H9 (cell line): Measurements from ENCODE around the gene BMERB1. TPM values are rescaled to one million over a fixed set of nuclear protein-coding genes. Genes with fewer than 3 reads are reported as not detected.

Experiments used
- DNase-seq: peaks from one replicate; pipeline ENCODE4 v3.0.0-alpha.2; 2017
- H2AFZ ChIP-seq: one replicate; pipeline ENCODE4 v1.6.1; 2013; ENCODE audit warnings: mild to moderate bottlenecking, low read length, control low read depth, moderate library complexity
- H2AK5ac ChIP-seq: 2 replicates; pipeline ENCODE4 v1.6.1; 2013; ENCODE audit warnings: low read length, control low read depth, mixed read lengths; ENCODE audit not compliant: insufficient read length
- H2BK120ac ChIP-seq: one replicate; pipeline ENCODE4 v1.6.1; 2013; ENCODE audit warnings: low read depth, mild to moderate bottlenecking, low read length, control low read depth, inconsistent platforms; ENCODE audit not compliant: poor library complexity, severe bottlenecking
- H2BK12ac ChIP-seq: 2 replicates; pipeline ENCODE4 v1.6.1; 2013; ENCODE audit warnings: low read length, control low read depth, mixed read lengths, low read depth; ENCODE audit not compliant: insufficient read length
- H2BK15ac ChIP-seq: 2 replicates; pipeline ENCODE4 v1.6.1; 2013; ENCODE audit warnings: low read depth, low read length, control low read depth
- H2BK20ac ChIP-seq: one replicate; pipeline ENCODE4 v1.6.1; 2013; ENCODE audit warnings: low read depth, mild to moderate bottlenecking, low read length, control low read depth, inconsistent platforms; ENCODE audit not compliant: poor library complexity, severe bottlenecking
- H2BK5ac ChIP-seq: 2 replicates; pipeline ENCODE4 v1.6.1; 2013; ENCODE audit warnings: low read length, control low read depth, mixed read lengths; ENCODE audit not compliant: insufficient read length
- H3K14ac ChIP-seq: 2 replicates; pipeline ENCODE4 v1.6.1; 2013; ENCODE audit warnings: low read length, control low read depth; ENCODE audit not compliant: insufficient read depth
- H3K18ac ChIP-seq: 2 replicates; pipeline ENCODE4 v1.6.1; 2013; ENCODE audit warnings: low read depth, mild to moderate bottlenecking, mixed read lengths, low read length, control low read depth; ENCODE audit not compliant: insufficient read length
- H3K23ac ChIP-seq: 2 replicates; pipeline ENCODE4 v1.6.1; 2013; ENCODE audit warnings: low read length, control low read depth, mixed read lengths, low read depth; ENCODE audit not compliant: insufficient read length
- H3K23me2 ChIP-seq: 2 replicates; pipeline ENCODE4 v1.6.1; 2013; ENCODE audit warnings: low read depth, mild to moderate bottlenecking, mixed read lengths, low read length, control low read depth; ENCODE audit not compliant: insufficient read length, poor library complexity, severe bottlenecking
- H3K27ac ChIP-seq: 2 replicates; pipeline ENCODE4 v1.5.1; 2013; ENCODE audit warnings: low read length, control low read depth, mixed read lengths, low read depth; ENCODE audit not compliant: insufficient read length
- H3K27me3 ChIP-seq: 2 replicates; pipeline ENCODE4 v1.6.1; 2013; ENCODE audit warnings: low read length, control low read depth, inconsistent platforms; ENCODE audit not compliant: insufficient read depth
- H3K4ac ChIP-seq: 2 replicates; pipeline ENCODE4 v1.6.1; 2013; ENCODE audit warnings: low read depth, mild to moderate bottlenecking, control low read depth, inconsistent platforms, low read length, moderate library complexity
- H3K4me1 ChIP-seq: 2 replicates; pipeline ENCODE4 v1.6.1; 2013; ENCODE audit warnings: low read length, control low read depth, inconsistent platforms; ENCODE audit not compliant: insufficient read depth
- H3K4me2 ChIP-seq: 2 replicates; pipeline ENCODE4 v1.6.1; 2013; ENCODE audit warnings: low read length, control low read depth, mixed read lengths; ENCODE audit not compliant: insufficient read length, insufficient read depth
- H3K56ac ChIP-seq: 2 replicates; pipeline ENCODE4 v1.6.1; 2013; ENCODE audit warnings: low read depth, mild to moderate bottlenecking, mixed read lengths, low read length, control low read depth; ENCODE audit not compliant: insufficient read length
- H3K79me1 ChIP-seq: 2 replicates; pipeline ENCODE4 v1.6.1; 2013; ENCODE audit warnings: low read depth, mild to moderate bottlenecking, moderate library complexity, low read length, control low read depth, inconsistent platforms; ENCODE audit not compliant: insufficient read depth, poor library complexity, severe bottlenecking
- H3K79me2 ChIP-seq: 2 replicates; pipeline ENCODE4 v1.6.1; 2013; ENCODE audit warnings: low read length, control low read depth, inconsistent platforms; ENCODE audit not compliant: insufficient read depth
- H3K9ac ChIP-seq: 2 replicates; pipeline ENCODE4 v1.6.1; 2013; ENCODE audit warnings: low read length, control low read depth, mixed read lengths; ENCODE audit not compliant: insufficient read length; ENCODE audit errors: extremely low read depth
- H3K9me3 ChIP-seq: one replicate; pipeline ENCODE4 v1.6.1; 2013; ENCODE audit warnings: low read depth, low read length, inconsistent platforms; ENCODE audit not compliant: control insufficient read depth
- H3T11ph ChIP-seq: one replicate; pipeline ENCODE4 v1.6.1; 2013; ENCODE audit warnings: mild to moderate bottlenecking, low read length, control low read depth, inconsistent platforms
- H4K20me1 ChIP-seq: one replicate; pipeline ENCODE4 v1.6.1; 2013; ENCODE audit not compliant: control insufficient read depth, insufficient read length, insufficient read depth
- H4K5ac ChIP-seq: 2 replicates; pipeline ENCODE4 v1.6.1; 2013; ENCODE audit warnings: low read depth, mild to moderate bottlenecking, mixed read lengths, low read length, control low read depth; ENCODE audit not compliant: insufficient read length
- H4K8ac ChIP-seq: replicated peaks from 2 replicates; pipeline ENCODE4 v1.6.1; 2013; ENCODE audit warnings: low read length, control low read depth, mixed read lengths, low read depth; ENCODE audit not compliant: insufficient read length
- H4K91ac ChIP-seq: 2 replicates; pipeline ENCODE4 v1.6.1; 2013; ENCODE audit warnings: low read depth, mild to moderate bottlenecking, moderate library complexity, mixed read lengths, low read length, control low read depth; ENCODE audit not compliant: insufficient read length
- H3K27ac Mint-ChIP-seq, 3 experiments: 2 replicates in 2 of 3; 3 replicates in 1 of 3; pipeline ENCODE4 v1.8.0; 2020 to 2021; ENCODE audit warnings: mixed read lengths in 3 of 3, mild to moderate bottlenecking in 1 of 3, moderate library complexity in 1 of 3
- H3K27me3 Mint-ChIP-seq: 2 replicates; pipeline ENCODE4 v1.8.0; 2021; ENCODE audit warnings: low read depth, mild to moderate bottlenecking, moderate library complexity, mixed read lengths
- H3K36me3 Mint-ChIP-seq, 3 experiments: 2 replicates in 2 of 3; 3 replicates in 1 of 3; pipeline ENCODE4 v1.8.0; 2020 to 2021; ENCODE audit warnings: low read depth in 3 of 3, mixed read lengths in 3 of 3; ENCODE audit not compliant: insufficient read depth in 1 of 3
- H3K4me1 Mint-ChIP-seq, 2 experiments: 2 replicates each; pipeline ENCODE4 v1.8.0; 2020; ENCODE audit warnings: mixed read lengths in 2 of 2
- H3K4me3 Mint-ChIP-seq, 2 experiments: 2 replicates in 1 of 2; 3 replicates in 1 of 2; pipeline ENCODE4 v1.8.0; 2020 to 2021; ENCODE audit warnings: mild to moderate bottlenecking in 2 of 2, mixed read lengths in 2 of 2, moderate library complexity in 1 of 2
- H3K9me3 Mint-ChIP-seq, 2 experiments: 2 replicates in 1 of 2; 3 replicates in 1 of 2; pipeline ENCODE4 v1.8.0; 2020; ENCODE audit warnings: mild to moderate bottlenecking in 2 of 2, mixed read lengths in 2 of 2, moderate library complexity in 1 of 2
- CTCF ChIP-seq: fragments of 200-600 bp; sonication (generic); conservative IDR thresholded peaks from 3 replicates; pipeline ENCODE4 v1.8.0; 2021; ENCODE audit warnings: antibody characterized with exemption, mild to moderate bottlenecking
- WGBS: extraction: QIAGEN DNeasy Blood & Tissue Kit; methylation state at CpG from one replicate; pipeline ENCODE4 v1.1.7; 2013; ENCODE audit warnings: missing lambda C conversion rate, low lambda C conversion rate, mixed read lengths; ENCODE audit not compliant: insufficient read length; ENCODE audit errors: extremely low coverage; 5-methylcytosine and 5-hydroxymethylcytosine counted together
- total RNA-seq: library from RNA; stranded (reverse); gene quantifications from 2 replicates; pipeline ENCODE4 v1.2.1, GENCODE V29; 2021

BMERB1 gene
- total RNA-seq, 1 experiment from 2014 or later: 19.5 TPM

DNA sequence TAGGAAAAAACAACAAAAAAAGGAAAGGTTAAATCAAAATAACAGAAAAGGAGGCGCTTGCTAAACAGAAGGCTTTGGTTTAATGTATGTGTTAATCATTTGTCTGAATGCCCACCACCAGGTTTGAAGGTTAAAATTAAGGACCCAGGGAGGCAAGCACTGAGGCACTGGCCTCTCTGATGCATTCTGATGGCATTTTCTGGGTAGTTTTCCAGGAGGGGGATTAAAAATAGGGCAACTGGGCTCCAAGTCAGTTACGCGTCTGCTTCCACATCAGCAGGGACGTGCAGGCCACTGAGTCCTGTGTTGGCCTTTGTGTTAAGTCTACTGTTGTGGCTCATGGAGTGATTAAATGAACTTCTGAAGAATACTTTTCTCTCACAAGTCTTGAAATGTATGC is 181.6 kb downstream of the BMERB1 start:
- no peaks in the 10 kb centered on the region for H3K9me3 ChIP-seq
- Mint-ChIP-seq H3K9me3 (no peaks in the 10 kb centered on the region), H3K4me1 (no peaks in the 10 kb centered on the region), H3K36me3 (peaks cover 25 to 83% (median 62%) of the 10 kb centered on the region in 3 experiments; a peak in 6 of 7 replicates), H3K27ac (no peak overlapping the region), H3K4me3 (no peak overlapping the region), H3K27me3 (no peaks in the 10 kb centered on the region)
- no peaks in the 10 kb centered on the region for H4K20me1 ChIP-seq
- H3K9ac ChIP-seq: no peak overlapping the region
- H2BK120ac ChIP-seq: no peak overlapping the region
- H3K27ac ChIP-seq: no peak overlapping the region
- no peak overlapping the region for H2BK12ac ChIP-seq
- no peak overlapping the region for H4K8ac ChIP-seq
- H3K79me1 ChIP-seq: no peaks in the 10 kb centered on the region
- H4K91ac ChIP-seq: no peak overlapping the region
- no CpG with 5 or more reads among the region's 4 CpGs for WGBS
- no peak for DNase-seq
- no peak overlapping the region for H2BK15ac ChIP-seq
- no peak overlapping the region for H3K4me2 ChIP-seq
- no peaks in the 10 kb centered on the region for H3K4me1 ChIP-seq
- H3K23ac ChIP-seq: no peak overlapping the region
- H3K56ac ChIP-seq: no peak overlapping the region
- H3K23me2 ChIP-seq: no peaks in the 10 kb centered on the region
- no peak overlapping the region for H2AFZ ChIP-seq
- H3K14ac ChIP-seq: no peak overlapping the region
- H3K4ac ChIP-seq: no peak overlapping the region
- no peak overlapping the region for H3T11ph ChIP-seq
- no peak overlapping the region for H2BK20ac ChIP-seq
- no peak overlapping the region for H4K5ac ChIP-seq
- H3K18ac ChIP-seq: no peak overlapping the region
- TF ChIP-seq CTCF: no peak
- no peaks in the 10 kb centered on the region for H3K79me2 ChIP-seq
- H2BK5ac ChIP-seq: no peak overlapping the region
- H2AK5ac ChIP-seq: no peak overlapping the region
- H3K27me3 ChIP-seq: no peaks in the 10 kb centered on the region
